Activated CD4-positive, CD25-positive, alpha-beta regulatory T cell treated with anti-CD3 and anti-CD28 coated beads, Interleukin-2, amount 50 U/mL, for 24 hours (primary cell): ENCODE results near the gene CLEC4M.
"Not testable (repeated sequence)": the region's sequence is repeated elsewhere in the genome, so short reads cannot be mapped to it uniquely, and the experiment has no call there.

Experiments
- ATAC-seq, 2 donors: fragments of 150-1000 bp; cut with Tn5 transposase; one replicate each; pipeline ENCODE4 v1.10.0; 2021; ENCODE audit warnings: mild to moderate bottlenecking in 1 of 2, moderate library complexity in 1 of 2

CLEC4M gene

DNA sequence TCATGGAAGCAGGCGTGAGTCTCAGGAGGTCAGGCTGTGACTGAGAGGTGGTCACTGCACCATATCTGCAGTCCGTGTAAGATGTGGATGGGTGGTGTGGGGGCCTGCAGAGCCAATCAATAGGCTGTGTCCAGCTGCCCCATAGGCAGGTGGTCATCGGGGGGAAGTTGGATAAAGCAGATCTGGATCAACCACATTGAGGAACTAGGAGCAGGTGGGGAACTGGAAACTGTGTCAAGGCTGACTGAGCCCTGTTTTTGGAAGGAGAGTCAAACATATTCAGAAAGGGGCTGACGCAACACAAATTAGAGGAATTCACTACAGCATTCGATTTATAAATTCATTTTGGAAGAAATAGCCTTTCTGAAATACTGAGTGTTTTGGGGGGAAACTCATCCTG is 15.0 kb downstream of the CLEC4M start:
- no peak for ATAC-seq

DNA sequence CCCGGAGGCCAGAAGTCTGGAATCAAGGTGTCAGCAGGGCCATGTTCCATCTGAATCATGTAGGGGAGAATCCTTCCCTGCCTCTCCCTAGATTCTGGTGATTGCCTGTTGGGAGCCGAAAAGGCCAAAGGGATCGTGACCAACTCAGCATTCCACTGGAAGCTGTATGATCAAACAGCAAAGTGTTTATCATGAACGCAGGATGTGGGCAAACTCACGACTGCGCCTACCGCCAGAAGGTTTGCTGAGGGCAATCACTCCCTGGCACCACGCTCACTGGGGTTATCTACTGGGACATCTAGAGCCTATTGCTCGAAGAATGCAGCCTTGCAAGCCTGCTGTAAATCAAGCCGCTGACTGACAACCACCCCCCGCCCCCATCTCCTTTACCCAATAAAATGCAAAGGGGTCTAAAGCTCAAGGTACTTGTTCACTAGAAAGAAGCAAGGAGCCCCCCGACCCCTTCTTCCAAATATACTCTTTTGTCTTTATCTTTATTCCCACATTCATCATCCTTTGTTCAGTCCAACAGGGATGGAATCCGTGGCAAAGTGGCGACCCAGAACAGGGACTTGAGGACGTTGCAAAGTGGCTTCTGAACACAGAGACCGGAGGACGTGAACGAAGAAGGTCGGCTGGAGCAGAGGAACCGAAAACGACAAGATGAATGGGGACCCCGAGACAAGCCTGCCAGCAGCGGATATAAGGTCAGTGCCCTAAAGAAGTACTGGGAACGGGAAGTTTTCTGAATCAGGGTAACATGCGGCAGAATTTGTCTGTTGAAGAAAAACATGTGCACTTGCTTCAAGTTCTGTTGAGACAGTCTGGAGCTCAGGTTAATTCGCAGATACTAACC is 16.8 kb downstream of the CLEC4M start:
- no peak for ATAC-seq

DNA sequence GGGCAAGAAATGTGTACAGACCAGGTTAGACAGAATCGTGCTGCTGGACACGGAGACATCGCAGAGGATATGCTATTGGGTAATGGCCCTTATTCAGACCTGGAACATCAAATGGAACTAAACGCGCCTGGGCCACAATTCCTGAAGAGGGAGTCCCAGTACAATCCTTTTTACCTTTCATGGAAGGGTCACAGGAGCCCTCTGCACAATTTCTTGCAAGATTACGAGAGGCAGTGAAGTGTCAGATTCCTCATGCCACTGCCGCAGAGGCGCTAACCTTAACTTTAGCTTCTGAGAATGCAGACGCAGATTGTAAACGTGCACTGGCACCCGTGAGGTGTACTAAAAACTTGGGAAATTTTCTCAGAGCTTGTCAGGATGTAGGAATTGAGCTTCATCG is 18.1 kb downstream of the CLEC4M start:
- ATAC-seq = no peak

- ATAC-seq = no peak
These were observed 21.0 kb downstream of the CLEC4M start for GRCh38 chr19:7783991-7784423.

DNA sequence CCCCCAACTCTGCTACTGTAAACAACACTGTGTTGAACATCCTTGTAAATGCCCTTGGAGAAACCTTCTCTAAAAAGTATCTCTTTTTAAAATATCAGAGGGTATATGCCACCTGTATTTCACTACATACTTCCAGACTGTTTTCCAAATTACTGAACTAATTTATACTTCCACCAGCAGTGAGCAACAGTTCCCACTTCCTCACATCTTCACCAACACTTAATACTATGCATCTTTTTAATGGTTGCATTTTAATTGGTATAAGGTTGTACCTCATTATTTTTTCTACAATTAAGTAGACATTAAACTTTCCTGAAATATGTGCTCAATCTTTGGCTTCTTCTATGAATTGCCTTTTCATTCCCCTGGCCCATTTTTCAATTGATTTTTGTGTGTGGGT is 21.8 kb downstream of the CLEC4M start:
- no peak for ATAC-seq

DNA sequence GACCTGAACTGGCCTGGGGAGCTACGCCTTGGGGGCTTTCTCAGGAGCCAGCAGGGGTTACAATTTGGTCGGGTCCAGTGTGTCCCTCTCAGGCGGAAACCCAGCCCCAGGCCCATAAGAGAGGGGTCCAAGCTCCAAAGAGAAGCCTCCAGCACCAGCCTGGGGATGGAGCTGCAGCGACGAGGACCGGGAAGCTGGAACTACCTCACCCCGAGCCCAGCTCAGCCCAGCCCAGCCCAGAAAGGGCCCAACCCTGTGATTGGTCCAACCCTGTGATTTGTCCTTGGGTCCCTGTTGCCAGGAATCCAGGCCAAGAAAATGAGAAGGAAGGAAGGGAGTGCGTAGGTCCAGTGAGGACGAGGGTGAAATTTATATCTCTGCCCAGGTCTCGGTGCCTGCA is 24.1 kb downstream of the CLEC4M start:
- no peak for ATAC-seq

- ATAC-seq = no peak
These were observed 24.6 kb downstream of the CLEC4M start for GRCh38 chr19:7787602-7788177.

DNA sequence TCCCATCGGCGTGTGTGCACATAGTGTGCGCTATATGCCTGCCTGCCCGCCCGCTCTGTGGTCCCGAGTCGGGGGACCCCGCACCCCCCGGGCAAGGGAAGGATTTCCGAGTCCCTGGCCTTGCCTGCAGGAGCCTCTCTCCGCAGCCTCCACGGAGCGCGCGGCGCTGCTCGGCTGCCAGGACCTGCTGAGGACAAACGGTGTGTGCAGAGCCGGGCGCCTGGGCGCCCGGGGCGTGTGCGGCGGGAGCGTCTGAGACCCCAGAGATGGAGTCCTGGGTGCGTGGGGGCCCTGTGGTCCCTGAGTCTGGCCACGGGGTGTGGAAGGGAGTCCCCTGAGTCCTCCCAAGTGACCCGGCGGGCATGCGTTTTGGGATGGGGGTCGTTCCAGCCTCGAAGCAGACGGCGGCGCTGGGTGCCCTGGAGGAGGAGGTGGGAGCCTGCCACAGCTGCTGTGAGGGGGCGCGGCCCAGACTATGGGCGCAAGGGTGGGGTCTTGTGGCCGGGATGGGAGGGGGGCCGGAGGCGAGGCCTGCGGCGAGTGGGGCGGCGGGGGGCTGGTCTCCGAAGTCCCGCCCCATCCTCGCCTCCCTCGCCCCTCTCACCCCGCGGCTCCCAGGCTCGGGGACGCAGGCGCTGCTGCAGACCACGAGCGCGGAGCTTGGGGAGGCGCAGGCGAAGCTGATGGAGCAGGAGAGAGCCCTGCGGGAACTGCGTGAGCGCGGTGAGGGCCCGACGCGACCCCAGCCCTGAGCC is 25.3 kb downstream of the CLEC4M start:
- ATAC-seq = peak in 1 of 2 donors; percentile 13

DNA sequence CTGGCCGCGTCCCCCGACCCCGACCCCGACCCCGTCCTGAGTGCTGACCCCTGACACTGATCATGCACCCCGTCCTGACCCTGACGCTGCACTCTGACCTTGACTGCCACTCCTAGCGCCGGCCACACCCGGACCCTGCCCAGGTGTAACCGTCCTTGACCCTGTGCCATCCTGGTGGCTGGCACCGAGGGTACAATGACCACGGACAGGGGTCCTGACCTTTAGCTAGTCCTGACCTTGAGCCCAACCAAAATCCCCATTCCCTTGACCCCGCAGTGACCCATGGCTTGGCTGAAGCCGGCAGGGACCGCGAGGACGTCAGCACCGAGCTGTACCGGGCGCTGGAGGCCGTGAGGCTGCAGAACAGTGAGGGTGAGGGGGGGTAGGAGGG is 25.9 kb downstream of the CLEC4M start:
- no peak for ATAC-seq

GRCh38 chr19:7789447-7789846 is 26.4 kb downstream of the CLEC4M start:
- ATAC-seq = no peak

DNA sequence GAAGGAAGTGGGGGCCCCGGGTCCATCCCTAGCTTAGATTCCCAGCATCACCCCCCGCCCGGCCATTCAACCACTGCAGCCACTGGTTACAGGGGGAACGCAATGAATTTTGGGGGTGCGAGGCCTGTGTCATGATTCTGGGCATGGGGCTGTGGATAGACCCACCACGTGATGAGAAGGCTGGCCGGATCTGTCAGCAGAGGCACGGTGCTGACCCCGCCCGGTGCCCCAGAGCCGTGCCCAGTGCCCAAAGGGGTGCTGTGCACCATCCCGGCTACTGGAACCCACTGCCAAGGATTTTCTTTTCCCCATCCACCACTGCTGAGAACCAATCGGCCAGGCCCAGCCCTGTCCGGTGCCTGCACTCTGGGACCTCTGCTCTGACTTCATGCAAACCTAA is 27.4 kb downstream of the CLEC4M start:
- no peak for ATAC-seq

DNA sequence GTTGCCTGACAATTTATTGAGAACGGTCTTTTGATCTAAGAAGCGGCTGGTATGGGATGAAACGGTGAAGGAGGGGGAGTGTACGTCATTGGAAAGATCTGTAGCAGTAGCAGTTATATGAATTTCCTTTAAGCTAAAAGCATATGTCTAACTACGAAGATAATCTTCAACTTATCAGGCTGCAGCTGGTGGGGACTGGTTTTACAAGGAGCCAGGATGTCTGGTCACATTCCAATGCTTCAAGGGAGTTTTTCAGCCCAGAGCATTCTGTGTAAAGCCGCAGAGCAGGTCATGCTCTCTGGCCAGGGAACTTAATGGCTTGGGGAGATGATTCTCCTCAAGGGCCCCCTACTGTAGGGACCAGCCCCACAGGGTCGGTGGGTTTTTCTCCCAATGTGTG is 29.2 kb downstream of the CLEC4M start:
- ATAC-seq = no peak

DNA sequence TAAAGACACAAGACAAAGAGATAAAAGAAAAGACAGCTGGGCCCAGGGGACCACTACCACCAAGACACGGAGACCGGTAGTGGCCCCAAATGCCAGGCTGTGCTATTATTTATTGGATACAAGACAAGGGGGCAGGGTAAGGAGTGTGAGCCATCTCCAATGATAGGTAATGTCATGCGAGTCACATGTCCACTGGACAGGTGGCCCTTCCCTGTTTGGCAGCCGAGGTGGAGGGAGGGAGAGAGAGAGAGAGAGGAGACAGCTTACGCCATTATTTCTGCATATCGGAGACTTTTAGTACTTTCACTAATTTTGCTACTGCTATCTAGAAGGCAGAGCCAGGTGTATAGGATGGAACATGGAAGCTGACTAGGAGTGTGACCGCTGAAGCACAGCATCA is 29.7 kb downstream of the CLEC4M start:
- not testable (repeated sequence) for ATAC-seq

- no peak for ATAC-seq
These were observed 30.4 kb downstream of the CLEC4M start for GRCh38 chr19:7793493-7793892.

DNA sequence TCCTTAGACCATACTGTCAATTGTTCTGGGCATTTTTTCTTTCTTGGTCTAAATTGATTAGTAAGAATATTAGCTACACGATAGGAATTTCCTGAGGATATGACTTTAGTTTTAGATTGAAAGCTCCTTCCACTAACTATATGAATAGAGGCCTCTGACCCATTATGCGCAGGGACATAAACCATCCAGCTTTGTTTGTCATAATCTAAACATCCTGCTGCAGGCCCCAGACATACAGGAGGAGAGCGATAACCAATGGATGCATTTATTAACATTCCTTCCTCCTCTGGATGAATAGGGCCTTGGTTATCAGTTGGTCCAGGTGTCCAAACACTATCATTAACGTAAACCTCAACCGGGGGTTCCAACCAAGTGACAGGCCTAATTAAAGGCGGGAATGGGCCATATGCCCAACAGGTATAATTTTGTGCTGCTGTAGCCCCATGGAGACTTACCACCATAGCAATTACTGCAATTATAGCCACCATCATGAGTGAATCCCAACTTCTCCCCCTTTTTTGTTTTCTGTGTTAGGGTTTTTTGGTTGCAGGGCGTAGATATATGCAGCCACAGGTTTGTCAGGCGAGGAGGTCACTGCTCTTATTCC is 32.6 kb downstream of the CLEC4M start:
- no peak for ATAC-seq

DNA sequence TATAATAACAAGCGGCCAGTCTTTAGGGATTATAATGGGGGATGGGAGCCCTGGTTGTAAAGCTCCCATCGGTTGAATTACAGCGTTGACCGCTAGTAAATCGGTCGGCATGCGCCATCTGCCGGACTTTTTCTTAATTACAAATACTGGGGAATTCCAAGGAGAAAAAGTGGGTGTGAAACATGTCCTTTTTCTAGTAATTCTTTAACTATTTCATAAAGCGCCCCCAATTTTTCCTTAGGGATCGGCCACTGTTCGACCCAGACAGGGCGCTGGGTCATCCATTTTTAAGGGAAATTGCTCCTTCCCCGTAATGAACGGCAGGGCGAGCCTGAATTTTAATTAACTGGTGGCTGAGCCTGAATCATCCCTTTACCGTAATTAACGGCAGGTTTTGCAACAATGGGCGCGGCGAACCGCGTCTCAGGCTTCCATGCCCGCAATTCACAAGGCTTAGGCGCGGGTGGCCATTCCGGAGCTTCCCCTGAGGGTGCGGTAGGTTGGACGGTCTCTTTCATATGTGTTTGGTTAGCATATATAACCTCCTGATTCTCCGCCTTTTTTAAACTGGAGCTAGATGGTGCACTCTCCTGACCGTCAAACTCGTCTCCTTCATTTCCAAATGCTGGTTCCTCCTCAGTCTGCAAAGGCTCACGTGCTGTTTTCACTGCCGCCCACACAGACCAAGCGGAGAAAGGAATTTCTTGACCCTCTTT is 36.8 kb downstream of the CLEC4M start:
- ATAC-seq = peak; percentile 51 to 62

DNA sequence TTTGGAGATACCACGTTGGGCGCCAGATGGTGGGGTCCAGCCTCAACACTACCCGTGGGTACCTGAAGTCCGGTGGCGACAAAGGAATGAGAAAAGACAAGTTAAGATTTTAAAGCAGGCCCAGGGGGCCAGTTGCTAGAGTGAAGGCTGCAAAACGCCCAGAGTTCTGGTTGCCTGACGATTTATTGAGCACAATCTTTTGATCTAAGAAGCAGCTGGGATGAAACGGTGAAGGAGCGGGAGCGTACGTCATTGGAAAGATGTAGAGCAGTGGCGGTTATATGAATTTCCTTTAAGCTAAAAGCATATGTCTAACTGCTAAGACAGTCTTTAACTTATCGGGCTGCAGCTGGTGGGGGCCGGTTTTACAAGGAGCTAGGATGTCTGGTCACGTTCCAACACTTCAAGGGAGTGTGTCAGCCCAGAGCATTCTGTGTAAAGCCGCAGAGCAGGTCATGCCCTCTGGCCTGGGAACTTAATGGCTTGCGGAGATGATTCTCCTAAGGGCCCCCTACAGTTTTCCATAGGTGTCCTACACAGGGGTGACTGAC is 38.1 kb downstream of the CLEC4M start:
- ATAC-seq = no peak

GRCh38 chr19:7806234-7806633 is 43.2 kb downstream of the CLEC4M start:
- no peak for ATAC-seq

DNA sequence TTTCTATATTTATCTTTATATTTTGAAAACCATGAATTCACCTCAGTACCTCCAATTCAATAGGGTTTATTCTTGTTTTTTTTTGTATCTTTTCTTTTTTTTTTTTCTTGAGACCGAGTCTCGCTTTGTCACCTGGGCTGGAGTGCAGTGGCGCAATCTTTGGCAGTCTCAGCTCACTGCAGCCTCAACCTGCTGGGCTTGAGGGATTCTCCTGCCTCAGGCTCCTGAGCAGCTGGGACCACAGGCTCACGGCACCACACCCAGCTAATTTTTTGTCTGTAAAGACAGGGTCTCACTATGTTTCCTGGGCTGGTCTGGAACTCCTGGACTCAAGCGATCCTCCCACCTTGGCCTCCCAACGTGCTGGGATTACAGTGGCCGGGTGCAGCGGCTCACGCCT is 43.8 kb downstream of the CLEC4M start:
- ATAC-seq = no peak

- ATAC-seq = no peak
These were observed 45.1 kb downstream of the CLEC4M start for GRCh38 chr19:7808108-7808507.

DNA sequence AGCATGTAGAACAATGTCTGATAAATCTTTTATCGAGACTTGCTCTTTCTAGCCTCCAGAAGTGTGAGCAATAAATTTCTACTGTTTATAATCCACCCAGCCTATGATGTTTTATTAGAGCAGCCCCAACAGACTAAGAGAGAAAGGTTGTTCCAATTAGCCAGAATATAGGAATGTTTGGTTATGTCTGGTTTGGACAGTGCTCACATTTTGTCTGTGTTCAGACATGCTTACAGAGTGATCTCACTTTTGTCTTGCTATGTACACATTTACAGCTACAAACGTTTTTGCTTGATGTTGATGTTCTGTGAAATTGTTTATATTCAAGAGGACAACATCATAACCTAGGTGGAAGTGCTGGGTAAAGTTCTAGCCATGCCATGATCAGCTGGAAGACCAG is 48.9 kb downstream of the CLEC4M start:
- no peak for ATAC-seq

GRCh38 chr19:7815325-7815724 is 52.3 kb downstream of the CLEC4M start:
- ATAC-seq = peak in 1 of 2 donors; percentile 33
